HL-60 (cell line): ENCODE measurements around the gene FLNC.

Experiments
- DNase-seq, 2 experiments: peaks; one replicate each; pipeline ENCODE4 v3.0.0-alpha.2; 2010 to 2020; ENCODE audit warnings: low read depth in 1 of 2, low spot score in 1 of 2
- H3K27ac ChIP-seq: fragments of 250-450 bp; sonication (Bioruptor Pico); replicated peaks from 2 replicates; pipeline ENCODE4 v1.5.1; 2020; ENCODE audit warnings: mild to moderate bottlenecking, moderate library complexity
- H3K27me3 ChIP-seq: fragments of 250-450 bp; sonication (Bioruptor Pico); 2 replicates; pipeline ENCODE4 v1.5.1; 2021; ENCODE audit warnings: mild to moderate bottlenecking, moderate library complexity; ENCODE audit not compliant: insufficient read depth, poor library complexity, severe bottlenecking
- H3K4me3 ChIP-seq: replicated peaks from 2 replicates; pipeline ENCODE4 v1.5.1; 2011; ENCODE audit warnings: mild to moderate bottlenecking, control low read depth, low read length; ENCODE audit not compliant: insufficient read depth
- GABPA ChIP-seq: IDR thresholded peaks from 2 replicates; pipeline ENCODE4 v1.6.1; 2012; ENCODE audit warnings: low read depth
- POLR2AphosphoS5 ChIP-seq: IDR thresholded peaks from 2 replicates; pipeline ENCODE4 v1.6.1; 2012; ENCODE audit warnings: low read depth
- SPI1 ChIP-seq: IDR thresholded peaks from 2 replicates; pipeline ENCODE4 v1.6.1; 2012; ENCODE audit warnings: low read depth, mild to moderate bottlenecking, borderline replicate concordance
- TF ChIP-seq, protein P1 (sequence below): IDR thresholded peaks from one replicate; pipeline ENCODE4 v1.5.1; 2011; ENCODE audit warnings: low read length, control low read depth, inconsistent platforms; ENCODE audit not compliant: insufficient read depth
- TF ChIP-seq, protein P2 (sequence below): IDR thresholded peaks from 2 replicates; pipeline ENCODE4 v1.6.1; 2012; ENCODE audit warnings: low read depth; ENCODE audit not compliant: insufficient replicate concordance

The FLNC gene

DNA sequence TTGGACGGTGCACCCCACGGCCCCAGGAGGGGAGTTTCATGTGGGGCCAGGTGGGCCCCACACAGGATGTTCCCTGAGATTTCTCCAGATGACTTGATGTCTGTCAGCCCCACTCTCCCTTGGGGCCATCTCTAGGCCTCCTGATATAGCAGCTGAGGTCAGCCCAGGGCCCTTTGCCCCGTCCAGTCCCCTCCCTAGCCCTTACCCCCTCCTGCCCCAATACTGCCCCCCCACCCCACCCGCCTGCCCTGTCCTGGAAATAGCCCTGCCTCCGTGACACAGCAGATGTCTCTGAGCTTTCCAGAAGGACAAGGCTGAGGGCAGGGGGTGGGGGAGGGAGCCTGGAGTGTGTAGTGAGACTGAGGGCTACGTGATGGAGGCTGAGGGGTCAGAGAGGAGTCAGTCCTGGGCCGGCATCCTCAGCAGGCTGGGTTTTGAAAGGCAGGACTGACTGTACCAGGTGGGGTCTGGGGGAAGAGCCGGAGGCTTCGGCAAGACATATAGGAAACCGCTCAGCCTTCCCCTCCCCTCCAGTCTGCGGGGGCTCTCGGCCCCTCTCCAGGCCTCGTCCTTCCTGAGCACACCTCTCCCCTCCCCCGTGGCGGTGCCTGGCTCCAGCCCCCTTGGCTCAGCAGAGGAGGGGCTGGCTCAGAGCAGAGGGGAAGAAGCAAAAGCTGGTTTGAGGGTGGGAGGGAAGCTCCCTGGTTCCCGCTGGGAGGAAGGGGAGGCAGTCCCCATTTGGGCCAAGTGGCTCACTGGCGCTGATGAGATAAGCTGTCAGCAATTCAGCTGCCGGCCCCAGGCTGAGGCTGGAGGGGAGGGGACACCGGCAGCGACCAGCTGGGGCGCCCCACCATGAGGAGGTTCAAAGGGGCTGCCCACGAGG is 2.0 kb downstream of the FLNC start:
- H3K4me3 ChIP-seq: no peak overlapping the region
- DNase-seq: no peak

DNA sequence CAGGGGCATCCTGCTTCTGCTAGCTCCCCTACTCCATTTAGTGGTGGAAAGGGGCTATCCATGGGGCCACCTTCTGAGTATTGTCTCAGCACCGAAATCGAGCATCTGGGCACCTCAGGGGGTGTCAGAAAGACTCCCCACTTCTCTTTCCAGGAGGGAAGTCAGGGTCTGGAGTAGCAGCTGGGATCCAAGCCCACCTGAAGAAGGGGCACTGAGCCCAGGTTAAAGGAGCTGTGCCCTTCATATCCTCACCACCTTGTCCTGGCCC is 2.6 kb downstream of the FLNC start:
- no peak for DNase-seq
- TF ChIP-seq SPI1 (no peak), GABPA (no peak), POLR2AphosphoS5 (no peak)
- TF ChIP-seq, protein P1, sequence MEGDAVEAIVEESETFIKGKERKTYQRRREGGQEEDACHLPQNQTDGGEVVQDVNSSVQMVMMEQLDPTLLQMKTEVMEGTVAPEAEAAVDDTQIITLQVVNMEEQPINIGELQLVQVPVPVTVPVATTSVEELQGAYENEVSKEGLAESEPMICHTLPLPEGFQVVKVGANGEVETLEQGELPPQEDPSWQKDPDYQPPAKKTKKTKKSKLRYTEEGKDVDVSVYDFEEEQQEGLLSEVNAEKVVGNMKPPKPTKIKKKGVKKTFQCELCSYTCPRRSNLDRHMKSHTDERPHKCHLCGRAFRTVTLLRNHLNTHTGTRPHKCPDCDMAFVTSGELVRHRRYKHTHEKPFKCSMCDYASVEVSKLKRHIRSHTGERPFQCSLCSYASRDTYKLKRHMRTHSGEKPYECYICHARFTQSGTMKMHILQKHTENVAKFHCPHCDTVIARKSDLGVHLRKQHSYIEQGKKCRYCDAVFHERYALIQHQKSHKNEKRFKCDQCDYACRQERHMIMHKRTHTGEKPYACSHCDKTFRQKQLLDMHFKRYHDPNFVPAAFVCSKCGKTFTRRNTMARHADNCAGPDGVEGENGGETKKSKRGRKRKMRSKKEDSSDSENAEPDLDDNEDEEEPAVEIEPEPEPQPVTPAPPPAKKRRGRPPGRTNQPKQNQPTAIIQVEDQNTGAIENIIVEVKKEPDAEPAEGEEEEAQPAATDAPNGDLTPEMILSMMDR: no peak
- TF ChIP-seq, protein P2, sequence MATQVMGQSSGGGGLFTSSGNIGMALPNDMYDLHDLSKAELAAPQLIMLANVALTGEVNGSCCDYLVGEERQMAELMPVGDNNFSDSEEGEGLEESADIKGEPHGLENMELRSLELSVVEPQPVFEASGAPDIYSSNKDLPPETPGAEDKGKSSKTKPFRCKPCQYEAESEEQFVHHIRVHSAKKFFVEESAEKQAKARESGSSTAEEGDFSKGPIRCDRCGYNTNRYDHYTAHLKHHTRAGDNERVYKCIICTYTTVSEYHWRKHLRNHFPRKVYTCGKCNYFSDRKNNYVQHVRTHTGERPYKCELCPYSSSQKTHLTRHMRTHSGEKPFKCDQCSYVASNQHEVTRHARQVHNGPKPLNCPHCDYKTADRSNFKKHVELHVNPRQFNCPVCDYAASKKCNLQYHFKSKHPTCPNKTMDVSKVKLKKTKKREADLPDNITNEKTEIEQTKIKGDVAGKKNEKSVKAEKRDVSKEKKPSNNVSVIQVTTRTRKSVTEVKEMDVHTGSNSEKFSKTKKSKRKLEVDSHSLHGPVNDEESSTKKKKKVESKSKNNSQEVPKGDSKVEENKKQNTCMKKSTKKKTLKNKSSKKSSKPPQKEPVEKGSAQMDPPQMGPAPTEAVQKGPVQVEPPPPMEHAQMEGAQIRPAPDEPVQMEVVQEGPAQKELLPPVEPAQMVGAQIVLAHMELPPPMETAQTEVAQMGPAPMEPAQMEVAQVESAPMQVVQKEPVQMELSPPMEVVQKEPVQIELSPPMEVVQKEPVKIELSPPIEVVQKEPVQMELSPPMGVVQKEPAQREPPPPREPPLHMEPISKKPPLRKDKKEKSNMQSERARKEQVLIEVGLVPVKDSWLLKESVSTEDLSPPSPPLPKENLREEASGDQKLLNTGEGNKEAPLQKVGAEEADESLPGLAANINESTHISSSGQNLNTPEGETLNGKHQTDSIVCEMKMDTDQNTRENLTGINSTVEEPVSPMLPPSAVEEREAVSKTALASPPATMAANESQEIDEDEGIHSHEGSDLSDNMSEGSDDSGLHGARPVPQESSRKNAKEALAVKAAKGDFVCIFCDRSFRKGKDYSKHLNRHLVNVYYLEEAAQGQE: no peak
- no peak overlapping the region for H3K27ac ChIP-seq
- H3K27me3 ChIP-seq: peaks cover 13% of the 10 kb centered on the region
- H3K4me3 ChIP-seq: no peak overlapping the region

More for the DNA sequence above, 2.0 kb downstream of the FLNC start:
- peaks cover 13% of the 10 kb centered on the region for H3K27me3 ChIP-seq
- TF ChIP-seq SPI1 (no peak), GABPA (no peak), POLR2AphosphoS5 (no peak)
- TF ChIP-seq, protein P1: no peak
- no peak overlapping the region for H3K27ac ChIP-seq

DNA sequence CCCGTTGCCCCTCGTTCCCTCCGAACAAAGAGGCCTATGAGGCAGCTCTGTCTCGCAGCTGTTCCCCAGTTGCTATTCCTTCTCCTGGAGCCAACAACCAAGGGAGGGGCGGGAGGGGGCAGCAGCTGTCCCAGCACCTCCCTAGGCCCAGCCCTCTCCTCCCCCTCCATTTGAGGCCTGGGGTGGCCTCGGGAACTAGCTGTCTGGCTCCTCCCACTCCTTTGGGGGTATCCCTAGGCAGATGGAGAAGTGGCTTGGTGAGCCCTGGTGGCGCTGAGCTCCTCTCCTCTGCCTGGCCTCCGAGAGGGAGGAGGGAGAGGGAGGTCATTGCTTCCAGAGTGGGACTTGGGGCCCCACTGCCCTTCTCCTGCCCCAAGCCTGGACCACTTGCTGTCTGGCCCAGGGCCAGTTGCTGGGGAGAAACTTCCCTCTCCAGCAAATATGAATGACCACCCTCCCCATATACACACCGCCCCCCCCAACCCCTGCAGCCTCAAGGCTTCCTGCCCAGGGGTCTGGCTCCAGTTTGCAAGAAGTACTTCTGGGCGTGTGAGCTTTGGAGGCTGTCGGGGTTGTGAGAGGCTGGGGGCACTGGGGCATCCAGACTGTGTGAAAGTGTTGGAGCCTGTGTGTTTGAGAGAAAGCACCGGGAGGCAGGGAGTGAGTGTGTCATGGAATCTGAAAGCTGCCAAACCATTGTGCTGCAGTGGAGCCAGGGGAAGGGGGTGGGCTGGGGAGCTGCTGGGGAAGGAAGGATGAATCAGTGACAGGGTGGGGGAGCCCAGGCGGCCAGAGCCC is 3.1 kb downstream of the FLNC start:
- Histone ChIP-seq H3K27ac (no peak overlapping the region), H3K27me3 (peaks cover 13% of the 10 kb centered on the region), H3K4me3 (no peak overlapping the region)
- peak in 1 of 2 experiments; percentile 64 for DNase-seq
- TF ChIP-seq, protein P2: no peak
- TF ChIP-seq SPI1: peak; percentile 36; the same call in 1 of the 2 replicates
- TF ChIP-seq, protein P1: no peak
- TF ChIP-seq POLR2AphosphoS5: no peak
- TF ChIP-seq GABPA: no peak
